ENCODE results near the gene LEFTY1. TPM values are rescaled to one million over a fixed set of nuclear protein-coding genes. Genes with fewer than 3 reads are reported as not detected.

The LEFTY1 gene
- polyA plus RNA-seq, 2 donors = 0.02 to 0.10 TPM

DNA sequence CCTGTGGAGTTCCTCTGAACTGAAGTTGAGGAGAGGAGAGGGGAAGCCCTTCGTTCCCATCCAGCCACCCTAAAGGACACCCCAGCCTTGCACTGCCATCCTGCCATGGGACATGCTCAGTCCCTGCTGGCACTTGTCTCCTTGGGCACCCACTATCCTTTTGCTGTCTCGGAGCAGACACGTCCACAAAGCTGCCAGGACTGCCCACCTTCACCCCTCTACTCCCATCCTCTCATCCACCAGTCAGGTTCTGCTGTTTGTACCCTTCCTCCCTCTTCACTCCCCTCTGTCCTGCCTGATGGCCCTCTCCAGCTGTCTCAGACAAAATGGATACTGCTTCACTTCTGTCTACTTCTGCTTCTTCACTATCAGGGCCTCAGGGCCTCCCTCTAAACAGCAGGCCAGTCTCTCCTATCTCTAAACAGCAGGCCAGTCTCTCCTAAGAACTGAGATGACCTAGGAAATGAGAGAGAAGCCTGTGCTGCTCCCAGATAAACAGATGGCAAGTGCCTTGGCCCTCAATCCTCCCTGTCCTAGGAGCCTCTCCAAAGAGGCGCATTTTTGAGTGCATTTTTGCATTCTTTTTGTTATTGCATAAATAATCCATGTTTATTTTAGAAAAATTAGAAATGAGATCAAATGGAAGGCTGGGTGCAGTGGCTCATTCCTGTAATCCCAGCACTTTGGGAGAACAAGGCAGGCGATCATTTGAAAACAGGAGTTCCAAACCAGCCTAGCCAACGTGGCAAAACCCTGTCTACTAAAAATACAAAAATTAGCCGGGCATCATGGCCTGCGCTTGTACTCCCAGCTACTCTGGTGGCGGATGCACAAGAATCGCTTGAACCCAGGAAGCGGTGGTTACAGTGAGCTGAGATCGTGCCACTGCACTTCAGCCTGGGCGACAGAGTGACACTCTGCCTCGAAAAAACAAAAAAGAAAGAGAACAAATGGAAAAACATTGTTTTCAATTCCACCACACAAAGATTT is 39.5 kb upstream of the LEFTY1 start:
- no peaks in the 10 kb centered on the region for H3K9me3 ChIP-seq (ENCODE audit: control insufficient read depth in 2 of 2, insufficient read depth in 1 of 2, low read depth in 1 of 2, low read length in 1 of 2)
- H3K36me3 ChIP-seq (ENCODE audit: control insufficient read depth in 2 of 2, insufficient read depth in 2 of 2, low read length in 1 of 2) = no peaks in the 10 kb centered on the region
- no peaks in the 10 kb centered on the region for H3K27me3 ChIP-seq (ENCODE audit: control insufficient read depth in 1 of 2, insufficient read depth in 2 of 2, low read length in 2 of 2)
- WGBS, 2 donors = 82 to 84% methylated on average over 14 of the region's 14 CpGs
- no peaks in the 10 kb centered on the region for H3K4me1 ChIP-seq (ENCODE audit: control insufficient read depth in 2 of 2, insufficient read depth in 2 of 2, low read length in 1 of 2)
- no peak overlapping the region for H3K4me3 ChIP-seq (ENCODE audit: low read depth in 1 of 2, low read length in 2 of 2)
- H3K27ac ChIP-seq (ENCODE audit: low read depth in 2 of 2, low read length in 1 of 2) = no peak overlapping the region

DNA sequence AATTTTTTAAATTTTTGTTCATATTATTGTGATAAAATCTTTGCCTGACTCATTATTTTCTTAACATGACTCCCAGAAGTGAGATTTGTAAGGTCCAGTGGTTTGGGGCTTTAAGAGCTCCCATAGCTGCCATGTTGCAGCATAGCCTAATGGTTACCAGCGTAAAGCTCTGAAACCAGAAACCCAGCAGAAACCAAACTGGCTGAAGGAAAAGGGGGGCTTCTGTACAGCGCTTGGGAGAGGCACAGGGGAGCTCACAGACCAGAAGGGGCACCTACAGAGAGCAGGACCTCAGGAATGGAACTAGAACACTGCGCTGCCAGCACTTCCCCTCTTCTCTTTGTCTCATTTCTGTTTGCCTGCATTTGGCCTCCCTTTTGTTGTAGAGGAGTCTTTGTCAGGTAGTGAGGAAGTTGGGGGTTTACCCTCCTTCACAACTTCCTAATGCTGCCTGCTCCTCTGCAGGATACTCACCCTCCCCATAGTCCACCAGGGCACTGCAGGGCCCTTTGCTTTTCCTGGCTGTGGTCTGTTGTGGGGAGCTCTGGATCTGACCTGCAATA is 37.7 kb upstream of the LEFTY1 start:
- Histone ChIP-seq H3K4me3 (ENCODE audit: low read depth in 1 of 2, low read length in 2 of 2) (no peak overlapping the region), H3K36me3 (ENCODE audit: control insufficient read depth in 2 of 2, insufficient read depth in 2 of 2, low read length in 1 of 2) (peaks cover 0 to 4% of the 10 kb centered on the region in 2 donors), H3K27me3 (ENCODE audit: control insufficient read depth in 1 of 2, insufficient read depth in 2 of 2, low read length in 2 of 2) (no peaks in the 10 kb centered on the region), H3K4me1 (ENCODE audit: control insufficient read depth in 2 of 2, insufficient read depth in 2 of 2, low read length in 1 of 2) (peaks cover 7 to 12% of the 10 kb centered on the region in 2 donors), H3K27ac (ENCODE audit: low read depth in 2 of 2, low read length in 1 of 2) (no peak overlapping the region), H3K9me3 (ENCODE audit: control insufficient read depth in 2 of 2, insufficient read depth in 1 of 2, low read depth in 1 of 2, low read length in 1 of 2) (no peaks in the 10 kb centered on the region)
- WGBS, 2 donors = 84 to 91% methylated on average over 3 of the region's 3 CpGs

DNA sequence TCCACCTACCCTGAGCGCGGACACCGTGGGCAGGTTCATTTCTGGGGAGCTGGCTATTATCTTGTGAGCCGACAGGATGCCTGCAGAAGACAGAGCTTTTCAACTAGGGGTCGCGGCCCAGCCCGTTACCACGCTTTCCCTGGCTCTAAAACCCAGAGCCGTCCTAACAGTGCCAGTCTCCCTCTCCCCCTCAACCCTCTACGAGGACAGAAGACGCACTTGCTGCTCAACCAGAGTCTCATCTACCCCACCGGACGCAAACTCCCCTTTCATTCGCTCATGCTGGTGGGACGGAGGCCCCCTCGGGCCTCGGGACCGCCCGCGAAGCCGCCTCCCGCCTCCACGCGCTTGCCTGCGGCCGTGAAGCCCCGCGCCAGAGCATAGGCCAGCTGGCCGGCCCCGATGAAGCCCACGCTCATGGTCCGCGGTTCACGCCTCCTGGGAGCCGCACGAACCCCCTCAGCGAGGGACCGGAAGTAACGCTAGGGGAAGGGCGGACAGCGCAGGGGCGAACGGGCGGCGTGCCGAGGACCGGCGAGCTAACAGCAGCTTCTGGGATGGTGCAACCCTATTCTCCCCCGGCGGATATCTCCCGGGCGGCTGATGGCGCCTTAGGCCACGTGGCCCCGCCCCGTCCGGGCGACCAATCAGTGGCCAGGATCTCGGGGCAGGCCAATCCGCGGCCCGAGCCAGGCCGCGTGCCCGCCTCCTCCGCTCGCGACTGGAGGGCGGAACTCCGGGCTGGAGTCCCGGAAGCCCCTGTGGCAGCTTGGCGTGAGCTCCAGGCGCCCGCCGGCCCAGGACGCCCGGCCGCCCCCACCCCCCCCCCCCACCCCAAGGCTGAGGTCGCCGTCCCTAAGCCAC is 35.0 kb upstream of the LEFTY1 start, which contains the start of gene PYCR2:
TSS of gene PYCR2 (minus strand) at position 559 of the 864 bp plus-strand sequence. CDS start at position 419, 140 bp downstream.
- Histone ChIP-seq H3K9me3 (ENCODE audit: control insufficient read depth in 2 of 2, insufficient read depth in 1 of 2, low read depth in 1 of 2, low read length in 1 of 2) (no peaks in the 10 kb centered on the region), H3K4me3 (ENCODE audit: low read depth in 1 of 2, low read length in 2 of 2) (peak within 1 kb of the TSS; percentile 81), H3K36me3 (ENCODE audit: control insufficient read depth in 2 of 2, insufficient read depth in 2 of 2, low read length in 1 of 2) (peaks cover 0 to 12% of the 10 kb centered on the region in 2 donors), H3K4me1 (ENCODE audit: control insufficient read depth in 2 of 2, insufficient read depth in 2 of 2, low read length in 1 of 2) (peaks cover 8 to 17% of the 10 kb centered on the region in 2 donors), H3K27ac (ENCODE audit: low read depth in 2 of 2, low read length in 1 of 2) (peak within 1 kb of the TSS; percentile 84 to 95), H3K27me3 (ENCODE audit: control insufficient read depth in 1 of 2, insufficient read depth in 2 of 2, low read length in 2 of 2) (no peaks in the 10 kb centered on the region)
- WGBS, 2 donors = 0 to 1% methylated on average over 76 to 80 of the region's 80 CpGs

DNA sequence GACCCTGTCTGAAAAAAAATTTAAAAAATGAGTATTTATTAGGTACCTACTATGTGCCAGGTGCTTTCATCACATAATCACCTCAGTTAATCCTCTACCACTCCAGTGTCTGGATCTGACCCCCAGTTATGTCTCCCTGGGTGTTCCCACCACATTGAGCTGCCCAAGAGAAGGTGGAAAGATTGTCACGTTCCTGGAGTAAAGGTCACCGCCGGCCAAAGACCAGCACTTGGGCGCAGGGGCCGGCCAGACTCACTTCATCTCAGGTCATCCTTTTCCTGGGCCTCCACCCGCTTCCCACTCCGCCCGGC is 34.4 kb upstream of the LEFTY1 start:
- WGBS, 2 donors = 1% methylated on average over 8 of the region's 8 CpGs
- H3K27ac ChIP-seq (ENCODE audit: low read depth in 2 of 2, low read length in 1 of 2) = peak overlapping the region; percentile 84 to 95
- peaks cover 0 to 14% of the 10 kb centered on the region in 2 donors for H3K36me3 ChIP-seq (ENCODE audit: control insufficient read depth in 2 of 2, insufficient read depth in 2 of 2, low read length in 1 of 2)
- no peaks in the 10 kb centered on the region for H3K9me3 ChIP-seq (ENCODE audit: control insufficient read depth in 2 of 2, insufficient read depth in 1 of 2, low read depth in 1 of 2, low read length in 1 of 2)
- peaks cover 8 to 17% of the 10 kb centered on the region in 2 donors for H3K4me1 ChIP-seq (ENCODE audit: control insufficient read depth in 2 of 2, insufficient read depth in 2 of 2, low read length in 1 of 2)
- no peaks in the 10 kb centered on the region for H3K27me3 ChIP-seq (ENCODE audit: control insufficient read depth in 1 of 2, insufficient read depth in 2 of 2, low read length in 2 of 2)
- peak overlapping the region; percentile 81 for H3K4me3 ChIP-seq (ENCODE audit: low read depth in 1 of 2, low read length in 2 of 2)

DNA sequence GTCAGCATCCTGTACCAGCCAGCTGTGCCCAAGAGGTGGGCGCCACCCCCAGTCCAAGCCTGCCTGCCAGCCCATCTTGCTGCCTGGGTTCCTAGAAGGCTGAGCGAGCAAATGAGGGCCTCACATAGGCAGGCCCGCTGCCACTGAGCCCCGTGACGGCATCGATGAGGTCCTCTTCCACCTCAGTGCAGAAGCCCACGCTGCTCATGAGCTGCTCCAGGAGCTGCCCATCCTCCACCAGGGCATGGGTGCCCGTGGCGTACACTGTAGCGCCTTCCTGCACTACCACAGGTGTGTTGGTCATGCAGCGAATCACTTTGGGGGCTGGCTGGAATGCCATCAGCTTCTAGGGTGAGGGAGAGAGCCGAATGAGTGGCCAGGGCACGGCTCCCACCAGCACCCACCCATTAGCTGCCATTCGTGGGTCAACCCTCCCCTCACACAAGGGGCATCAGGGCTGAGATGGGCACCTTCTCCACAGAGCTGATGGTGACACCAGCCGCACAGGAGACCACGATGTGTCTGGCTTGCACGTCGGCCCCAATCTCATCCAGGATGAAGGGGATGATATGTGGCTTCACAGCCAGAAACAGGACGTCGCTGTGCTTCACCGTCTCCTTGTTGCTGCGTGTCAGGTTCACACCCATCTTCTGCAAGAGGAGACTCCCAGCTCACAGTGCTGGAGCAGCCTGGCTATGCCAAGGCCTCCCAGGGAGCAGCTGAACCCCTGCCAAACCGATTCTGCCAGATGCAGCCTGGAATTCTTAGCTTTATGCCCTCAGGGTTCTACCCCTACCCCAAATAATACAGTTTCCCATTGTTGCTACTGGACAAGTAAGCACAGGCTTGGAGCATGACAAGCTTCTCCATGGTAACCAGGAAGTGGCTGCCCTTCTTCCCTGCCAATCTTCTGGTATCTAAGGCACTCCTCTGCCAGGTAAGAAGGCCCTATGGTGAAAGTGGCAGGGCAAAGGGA is 33.1 kb upstream of the LEFTY1 start:
- H3K4me1 ChIP-seq (ENCODE audit: control insufficient read depth in 2 of 2, insufficient read depth in 2 of 2, low read length in 1 of 2) = peaks cover 8 to 17% of the 10 kb centered on the region in 2 donors
- H3K9me3 ChIP-seq (ENCODE audit: control insufficient read depth in 2 of 2, insufficient read depth in 1 of 2, low read depth in 1 of 2, low read length in 1 of 2) = no peaks in the 10 kb centered on the region
- peaks cover 0 to 14% of the 10 kb centered on the region in 2 donors for H3K36me3 ChIP-seq (ENCODE audit: control insufficient read depth in 2 of 2, insufficient read depth in 2 of 2, low read length in 1 of 2)
- H3K4me3 ChIP-seq (ENCODE audit: low read depth in 1 of 2, low read length in 2 of 2) = no peak overlapping the region
- H3K27me3 ChIP-seq (ENCODE audit: control insufficient read depth in 1 of 2, insufficient read depth in 2 of 2, low read length in 2 of 2) = no peaks in the 10 kb centered on the region
- H3K27ac ChIP-seq (ENCODE audit: low read depth in 2 of 2, low read length in 1 of 2) = peak overlapping the region; percentile 80 to 84
- 70 to 76% methylated on average over 23 of the region's 23 CpGs for whole genome bisulfite sequencing, 2 donors

DNA sequence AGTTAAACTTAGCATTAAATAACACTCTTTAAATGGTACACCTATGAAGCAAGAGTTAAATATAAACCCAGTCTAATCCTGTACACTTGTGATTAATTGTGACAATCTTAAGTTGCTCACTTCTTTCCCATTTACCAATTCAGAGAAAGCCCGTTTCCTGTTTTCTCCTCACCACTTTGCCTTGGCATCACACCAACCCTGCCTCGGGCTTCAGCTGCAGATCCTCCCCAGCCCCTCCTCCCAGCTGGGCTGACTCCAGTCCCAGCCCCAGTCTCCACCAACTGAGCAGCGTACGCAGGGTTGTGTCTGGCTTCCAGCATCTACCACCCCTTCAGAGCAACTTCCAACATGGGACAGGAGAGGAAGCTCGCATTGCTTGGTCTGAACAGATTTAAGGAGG is 31.0 kb upstream of the LEFTY1 start:
- Histone ChIP-seq H3K4me3 (ENCODE audit: low read depth in 1 of 2, low read length in 2 of 2) (no peak overlapping the region), H3K4me1 (ENCODE audit: control insufficient read depth in 2 of 2, insufficient read depth in 2 of 2, low read length in 1 of 2) (peaks cover 8 to 17% of the 10 kb centered on the region in 2 donors), H3K27ac (ENCODE audit: low read depth in 2 of 2, low read length in 1 of 2) (no peak overlapping the region), H3K27me3 (ENCODE audit: control insufficient read depth in 1 of 2, insufficient read depth in 2 of 2, low read length in 2 of 2) (no peaks in the 10 kb centered on the region), H3K9me3 (ENCODE audit: control insufficient read depth in 2 of 2, insufficient read depth in 1 of 2, low read depth in 1 of 2, low read length in 1 of 2) (no peaks in the 10 kb centered on the region), H3K36me3 (ENCODE audit: control insufficient read depth in 2 of 2, insufficient read depth in 2 of 2, low read length in 1 of 2) (peaks cover 0 to 17% of the 10 kb centered on the region in 2 donors)
- 21 to 27% methylated on average over 5 of the region's 5 CpGs for WGBS, 2 donors

DNA sequence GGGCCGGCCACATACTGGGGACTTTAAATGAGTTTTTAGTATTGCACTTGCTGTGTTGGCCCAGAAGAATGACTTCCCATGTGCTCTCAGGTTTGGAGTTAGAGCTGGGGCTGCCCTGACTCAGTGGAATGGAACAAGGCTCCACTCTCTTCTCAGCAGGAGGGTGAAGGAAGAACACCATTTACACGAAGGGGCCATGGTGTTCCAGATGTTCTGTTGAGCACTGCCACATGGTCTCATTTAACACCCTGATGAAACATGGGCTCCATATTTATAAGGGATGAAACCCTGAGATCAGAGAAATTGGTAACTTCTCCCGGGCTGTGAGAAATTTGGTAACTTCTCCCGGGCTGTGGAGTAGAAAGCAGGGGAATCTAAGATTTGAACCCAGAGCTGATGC is 29.3 kb upstream of the LEFTY1 start:
- 95 to 96% methylated on average over 4 of the region's 4 CpGs for WGBS, 2 donors
- Histone ChIP-seq H3K27me3 (ENCODE audit: control insufficient read depth in 1 of 2, insufficient read depth in 2 of 2, low read length in 2 of 2) (no peaks in the 10 kb centered on the region), H3K27ac (ENCODE audit: low read depth in 2 of 2, low read length in 1 of 2) (no peak overlapping the region), H3K9me3 (ENCODE audit: control insufficient read depth in 2 of 2, insufficient read depth in 1 of 2, low read depth in 1 of 2, low read length in 1 of 2) (no peaks in the 10 kb centered on the region), H3K4me1 (ENCODE audit: control insufficient read depth in 2 of 2, insufficient read depth in 2 of 2, low read length in 1 of 2) (peaks cover 8 to 17% of the 10 kb centered on the region in 2 donors), H3K36me3 (ENCODE audit: control insufficient read depth in 2 of 2, insufficient read depth in 2 of 2, low read length in 1 of 2) (peaks cover 0 to 17% of the 10 kb centered on the region in 2 donors), H3K4me3 (ENCODE audit: low read depth in 1 of 2, low read length in 2 of 2) (no peak overlapping the region)

DNA sequence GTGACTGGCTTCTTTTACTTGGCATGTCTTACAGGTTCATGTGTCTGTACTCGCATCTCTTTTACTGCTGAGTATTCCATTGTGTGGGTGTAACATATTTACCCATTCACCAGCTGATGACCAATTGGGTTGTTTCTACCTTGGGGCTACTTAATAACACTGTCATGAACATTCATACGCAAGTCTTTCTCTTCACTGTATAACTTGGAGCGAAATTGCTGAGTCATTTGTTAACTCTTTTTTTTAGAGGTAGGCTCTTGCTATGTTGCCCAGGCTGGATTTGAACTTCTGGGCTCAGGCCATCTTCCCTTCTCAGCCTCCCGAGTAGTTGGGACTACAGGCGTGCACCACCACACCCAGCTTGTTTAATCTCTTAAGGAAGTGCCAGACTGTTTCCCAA is 28.6 kb upstream of the LEFTY1 start:
- WGBS, 2 donors = 56 to 64% methylated on average over 5 of the region's 5 CpGs
- Histone ChIP-seq H3K4me3 (ENCODE audit: low read depth in 1 of 2, low read length in 2 of 2) (no peak overlapping the region), H3K9me3 (ENCODE audit: control insufficient read depth in 2 of 2, insufficient read depth in 1 of 2, low read depth in 1 of 2, low read length in 1 of 2) (no peaks in the 10 kb centered on the region), H3K36me3 (ENCODE audit: control insufficient read depth in 2 of 2, insufficient read depth in 2 of 2, low read length in 1 of 2) (peaks cover 0 to 17% of the 10 kb centered on the region in 2 donors), H3K4me1 (ENCODE audit: control insufficient read depth in 2 of 2, insufficient read depth in 2 of 2, low read length in 1 of 2) (peaks cover 8 to 14% of the 10 kb centered on the region in 2 donors), H3K27ac (ENCODE audit: low read depth in 2 of 2, low read length in 1 of 2) (no peak overlapping the region), H3K27me3 (ENCODE audit: control insufficient read depth in 1 of 2, insufficient read depth in 2 of 2, low read length in 2 of 2) (no peaks in the 10 kb centered on the region)

Data from esophagus (tissue), 2 donors.